HK-2 (cell line): ENCODE measurements around the gene CPNE2.

Experiments used
- DNase-seq: peaks from one replicate; pipeline ENCODE4 v3.0.0-alpha.2; 2018; ENCODE audit not compliant: unreplicated experiment

CPNE2 gene

DNA sequence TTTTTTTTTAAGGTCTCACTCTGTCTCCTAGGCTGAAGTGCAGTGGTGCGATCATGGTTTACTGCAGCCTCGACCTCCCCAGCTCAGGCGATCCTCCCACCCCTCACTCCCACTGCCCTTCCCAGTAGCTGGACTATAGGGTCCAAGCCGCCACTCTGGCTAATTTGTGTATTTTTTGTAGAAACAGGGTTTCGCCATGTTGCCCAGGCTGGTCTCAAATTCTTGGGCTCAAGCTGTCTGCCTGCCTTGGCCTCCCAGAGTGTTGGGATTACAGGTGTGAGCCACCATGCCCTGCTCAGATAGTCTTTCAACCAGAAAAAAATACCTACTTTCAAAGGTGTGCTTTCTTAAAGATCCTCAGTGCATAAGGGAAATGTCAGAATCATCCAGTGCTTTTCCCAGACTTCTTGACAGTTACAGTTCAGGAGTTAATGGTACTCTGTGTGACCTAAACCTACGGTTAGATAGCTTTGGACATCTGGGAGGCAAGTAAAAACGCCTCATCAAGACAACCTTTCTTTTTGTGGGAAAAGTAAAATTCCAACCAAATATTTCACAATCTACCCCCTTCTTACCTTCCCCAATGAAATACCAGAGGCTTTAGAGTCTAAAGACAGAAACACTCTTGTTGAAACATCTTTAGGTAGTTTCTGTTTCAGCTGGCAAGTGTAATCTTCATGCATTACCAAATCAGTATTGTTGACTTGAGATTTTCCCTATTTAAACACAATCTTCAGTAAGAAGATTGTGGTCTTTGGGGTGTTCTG lies 100.5 kb downstream of the CPNE2 start:
- DNase-seq: no peak

GRCh38 chr16:57194512-57194911 lies 102.1 kb downstream of the CPNE2 start:
- DNase-seq: no peak

DNA sequence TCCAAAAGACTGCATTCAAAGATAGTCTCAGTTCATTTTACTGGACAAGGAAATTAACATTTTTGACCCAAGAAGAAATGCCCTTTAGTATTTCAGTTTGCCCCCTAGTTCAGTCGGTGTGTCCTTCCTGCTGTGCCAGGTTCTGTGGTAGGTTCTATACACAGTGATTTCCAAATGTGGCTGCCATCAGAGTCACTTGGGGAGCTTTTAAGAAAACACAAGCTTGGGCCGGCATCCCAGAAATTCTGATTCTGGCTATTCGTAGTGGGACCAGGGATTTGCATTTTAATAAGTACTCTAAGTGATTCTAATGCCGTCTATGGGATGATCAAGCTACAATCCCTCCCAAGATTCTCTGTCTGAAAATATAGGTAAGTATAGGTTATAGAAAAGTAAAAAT lies 103.9 kb downstream of the CPNE2 start:
- DNase-seq: no peak

DNA sequence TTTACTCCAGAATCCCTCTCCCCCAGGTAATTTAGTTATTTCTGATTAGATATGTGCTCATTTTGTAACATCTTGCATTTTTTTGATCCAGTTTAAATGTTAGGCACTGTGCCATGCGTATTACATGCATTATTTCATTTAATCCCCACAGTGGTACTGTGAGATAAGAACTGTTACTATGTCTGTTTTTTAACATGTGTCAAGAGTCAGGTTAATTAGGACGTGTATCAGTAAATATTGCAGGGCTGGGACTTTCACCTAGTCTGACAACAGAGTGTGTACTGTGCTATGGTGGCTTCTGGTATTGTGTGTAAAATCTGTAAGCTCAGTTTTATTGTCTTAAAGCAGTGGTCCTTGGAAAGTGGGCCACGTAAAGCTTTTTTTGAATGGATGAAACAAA lies 104.4 kb downstream of the CPNE2 start:
- DNase-seq: no peak
